Prostate gland (tissue), 2 donors: Measurements from ENCODE around the gene HUS1. TPM values are rescaled to one million over a fixed set of nuclear protein-coding genes. Genes with fewer than 3 reads are reported as not detected.

Experiments
- DNase-seq: peaks from one replicate; pipeline ENCODE4 v3.0.0-alpha.2; 2019; ENCODE audit warnings: low spot score
- H3K27ac ChIP-seq, 2 donors: fragments of 200-600 bp; sonication (generic); 2 replicates each; pipeline ENCODE4 v1.5.1; 2017 to 2019
- H3K27me3 ChIP-seq: fragments of 200-600 bp; sonication (generic); replicated peaks from 2 replicates; pipeline ENCODE4 v1.5.1; 2019; ENCODE audit not compliant: insufficient read depth
- H3K36me3 ChIP-seq, 2 donors: fragments of 200-600 bp; sonication (generic); 1 replicate in 1 of 2; 2 replicates in 1 of 2; pipeline versions ENCODE4 v1.5.1 to v1.8.1; 2017 to 2019
- H3K4me1 ChIP-seq: fragments of 200-600 bp; sonication (generic); replicated peaks from 2 replicates; pipeline ENCODE4 v1.5.1; 2019
- H3K4me3 ChIP-seq, 2 donors: fragments of 200-600 bp; sonication (generic); 2 replicates each; pipeline ENCODE4 v1.5.1; 2017 to 2019
- H3K9me3 ChIP-seq: fragments of 200-600 bp; sonication (generic); 2 replicates; pipeline ENCODE4 v1.5.1; 2017
- POLR2A ChIP-seq: fragments of 450-650 bp; IDR thresholded peaks from one replicate; pipeline ENCODE4 v1.6.1; 2016; ENCODE audit warnings: antibody characterized with exemption, mild to moderate bottlenecking
- POLR2AphosphoS5 ChIP-seq: sonication (generic); formaldehyde crosslinking; IDR thresholded peaks from one replicate; pipeline ENCODE4 v1.6.1; 2017; ENCODE audit warnings: antibody characterized with exemption
- WGBS: methylation state at CpG from one replicate; pipeline ENCODE4 v1.1.5; 2018; 5-methylcytosine and 5-hydroxymethylcytosine counted together
- intact Hi-C: fragments of 100-400 bp; cut with DNase I; formaldehyde crosslinking; loops from one replicate; pipeline ENCODE4 v1.14.2; 2022
- total RNA-seq, 2 donors: library from RNA; depleted of rRNA; stranded (reverse); fragments of >200 nt; gene quantifications; one replicate each; pipeline ENCODE4 v1.1.0, GENCODE V29; 2016
- TF ChIP-seq, protein P1 (sequence below), 4 experiments: fragments of 200-600 bp in 2 of 4; fragments of 450-650 bp in 2 of 4; sonication (generic) in 2 of 4; IDR thresholded peaks; 1 replicate in 3 of 4; 2 replicates in 1 of 4; pipeline ENCODE4 v1.5.1; 2016 to 2019; ENCODE audit warnings: antibody characterized with exemption in 4 of 4, mild to moderate bottlenecking in 2 of 4, moderate library complexity in 2 of 4

Gene HUS1
- total RNA-seq, 2 donors from 2014 or later, result 26.1 to 43.1 TPM

DNA sequence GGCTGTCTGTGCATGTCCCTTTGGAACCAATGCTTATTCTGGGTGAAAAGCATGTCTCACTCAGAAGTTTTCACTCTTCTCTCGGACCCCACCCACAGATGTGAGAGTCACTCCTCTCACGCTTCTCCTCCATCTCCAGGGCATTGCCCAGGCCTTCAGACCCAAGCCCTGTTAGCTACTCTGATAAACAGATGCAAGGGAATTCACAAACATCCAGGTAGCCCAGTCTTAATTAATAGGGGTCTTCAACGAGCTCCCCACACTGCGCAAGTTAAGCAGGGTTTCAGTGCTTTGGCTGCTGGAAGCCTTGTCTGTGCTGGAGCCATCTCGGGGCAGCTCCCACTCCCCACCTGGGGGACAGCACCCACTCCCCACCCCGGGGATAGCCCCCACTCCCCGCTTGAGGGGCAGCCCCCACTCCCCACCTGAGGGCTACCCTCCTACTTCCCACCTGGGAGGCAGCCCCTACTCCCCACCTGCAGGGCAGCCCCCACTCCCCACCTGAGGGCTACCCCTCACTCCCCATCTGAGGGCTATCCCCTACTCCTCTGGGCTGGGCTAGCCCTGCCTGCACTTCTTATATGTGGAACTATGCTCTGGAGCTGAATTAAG is 39.9 kb downstream of the HUS1 start:
- Histone ChIP-seq H3K36me3 (no peaks in the 10 kb centered on the region), H3K27me3 (no peaks in the 10 kb centered on the region), H3K27ac (no peak overlapping the region), H3K4me1 (no peaks in the 10 kb centered on the region), H3K4me3 (no peak overlapping the region), H3K9me3 (no peaks in the 10 kb centered on the region)
- intact Hi-C loops, result no loop called here
- no peak for DNase-seq
- WGBS, result 82% methylated on average over 7 of the region's 7 CpGs
- TF ChIP-seq, protein P1, sequence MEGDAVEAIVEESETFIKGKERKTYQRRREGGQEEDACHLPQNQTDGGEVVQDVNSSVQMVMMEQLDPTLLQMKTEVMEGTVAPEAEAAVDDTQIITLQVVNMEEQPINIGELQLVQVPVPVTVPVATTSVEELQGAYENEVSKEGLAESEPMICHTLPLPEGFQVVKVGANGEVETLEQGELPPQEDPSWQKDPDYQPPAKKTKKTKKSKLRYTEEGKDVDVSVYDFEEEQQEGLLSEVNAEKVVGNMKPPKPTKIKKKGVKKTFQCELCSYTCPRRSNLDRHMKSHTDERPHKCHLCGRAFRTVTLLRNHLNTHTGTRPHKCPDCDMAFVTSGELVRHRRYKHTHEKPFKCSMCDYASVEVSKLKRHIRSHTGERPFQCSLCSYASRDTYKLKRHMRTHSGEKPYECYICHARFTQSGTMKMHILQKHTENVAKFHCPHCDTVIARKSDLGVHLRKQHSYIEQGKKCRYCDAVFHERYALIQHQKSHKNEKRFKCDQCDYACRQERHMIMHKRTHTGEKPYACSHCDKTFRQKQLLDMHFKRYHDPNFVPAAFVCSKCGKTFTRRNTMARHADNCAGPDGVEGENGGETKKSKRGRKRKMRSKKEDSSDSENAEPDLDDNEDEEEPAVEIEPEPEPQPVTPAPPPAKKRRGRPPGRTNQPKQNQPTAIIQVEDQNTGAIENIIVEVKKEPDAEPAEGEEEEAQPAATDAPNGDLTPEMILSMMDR (IDR thresholded peaks at IDR 0.05), result no peak
- TF ChIP-seq POLR2A, result no peak

DNA sequence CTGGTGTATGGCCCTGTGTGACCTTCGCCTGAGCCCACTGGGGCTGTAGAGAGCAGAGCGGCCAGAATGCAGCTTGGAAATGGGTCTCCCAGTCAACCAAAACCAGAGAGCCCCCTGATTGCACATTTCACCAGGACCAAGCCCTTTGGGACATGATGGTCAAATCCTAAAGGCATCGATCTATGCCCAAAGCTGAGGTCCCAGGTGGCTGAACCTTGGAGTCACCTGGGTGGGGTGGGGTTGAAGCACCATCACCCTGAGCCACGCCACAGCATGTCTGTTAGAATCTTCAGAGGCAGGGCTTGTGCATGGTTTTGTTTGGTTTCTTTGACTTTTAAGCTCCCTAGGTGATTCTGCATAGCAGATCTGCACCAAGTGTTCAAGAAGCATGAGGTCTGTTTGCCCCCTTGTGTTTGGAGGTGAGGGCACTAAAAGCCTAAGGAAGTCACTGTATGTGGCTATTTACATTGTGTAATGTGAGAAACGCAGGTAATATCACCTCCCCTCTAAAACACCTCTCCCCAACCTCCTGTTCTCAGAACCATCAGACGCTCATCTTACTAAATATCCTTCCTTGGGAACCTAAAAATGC is 40.7 kb downstream of the HUS1 start:
- Histone ChIP-seq H3K27ac (no peak overlapping the region), H3K4me1 (no peaks in the 10 kb centered on the region), H3K9me3 (no peaks in the 10 kb centered on the region), H3K4me3 (no peak overlapping the region), H3K36me3 (no peaks in the 10 kb centered on the region), H3K27me3 (no peaks in the 10 kb centered on the region)
- intact Hi-C loops, result no loop called here
- 80% methylated on average over 6 of the region's 6 CpGs for WGBS
- no peak for TF ChIP-seq POLR2AphosphoS5
- TF ChIP-seq, protein P1 (IDR thresholded peaks at IDR 0.05), result no peak
- DNase-seq, result no peak

DNA sequence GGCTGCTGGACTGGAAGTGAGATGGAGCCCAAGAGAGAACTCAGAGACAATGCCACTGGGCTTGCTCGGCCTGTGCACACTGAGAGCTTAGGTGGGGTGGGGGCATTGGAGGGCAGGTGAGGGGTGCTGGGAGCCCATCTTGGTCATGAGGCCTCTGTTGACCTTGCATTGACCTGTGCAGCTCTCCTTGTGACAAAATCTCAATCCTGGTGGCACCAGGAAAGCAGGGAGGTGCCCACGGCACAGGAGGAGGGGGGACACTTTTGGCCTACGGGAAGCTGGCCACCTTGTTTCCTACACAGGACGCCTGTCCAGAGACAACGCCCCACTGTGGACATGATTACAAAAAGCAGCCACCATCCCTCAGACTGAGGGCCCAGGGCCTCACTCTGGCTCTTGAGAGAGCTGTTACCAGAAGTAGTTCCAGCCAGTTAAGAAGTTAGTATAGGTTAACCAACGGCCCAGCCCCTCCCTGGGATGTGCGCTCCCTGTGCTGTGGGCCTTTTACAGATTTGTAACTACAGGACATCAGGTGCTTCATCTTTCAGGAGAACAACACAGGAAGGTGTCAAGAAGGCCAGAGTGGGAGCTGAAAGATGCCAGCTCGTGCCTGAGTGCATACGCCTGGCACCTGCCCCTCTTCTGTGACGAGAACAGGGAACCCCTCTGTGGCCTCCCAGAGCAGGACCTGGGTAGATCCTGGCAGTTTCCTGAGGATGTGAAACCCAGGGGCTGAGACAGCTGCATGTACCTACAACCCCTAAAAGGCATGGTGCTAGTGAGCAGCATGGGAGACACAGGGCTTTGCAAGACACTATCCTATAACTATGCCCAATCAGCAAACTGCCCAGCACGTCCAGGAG is 41.5 kb downstream of the HUS1 start:
- H3K4me1 ChIP-seq, result no peaks in the 10 kb centered on the region
- H3K36me3 ChIP-seq, result no peaks in the 10 kb centered on the region
- H3K27me3 ChIP-seq, result no peaks in the 10 kb centered on the region
- no peak for TF ChIP-seq POLR2A
- TF ChIP-seq POLR2AphosphoS5, result no peak
- TF ChIP-seq, protein P1 (IDR thresholded peaks at IDR 0.05), result no peak
- H3K27ac ChIP-seq, result no peak overlapping the region
- intact Hi-C loops, result no loop called here
- H3K9me3 ChIP-seq, result no peaks in the 10 kb centered on the region
- H3K4me3 ChIP-seq, result no peak overlapping the region
- WGBS, result 84% methylated on average over 11 of the region's 11 CpGs
- no peak for DNase-seq

DNA sequence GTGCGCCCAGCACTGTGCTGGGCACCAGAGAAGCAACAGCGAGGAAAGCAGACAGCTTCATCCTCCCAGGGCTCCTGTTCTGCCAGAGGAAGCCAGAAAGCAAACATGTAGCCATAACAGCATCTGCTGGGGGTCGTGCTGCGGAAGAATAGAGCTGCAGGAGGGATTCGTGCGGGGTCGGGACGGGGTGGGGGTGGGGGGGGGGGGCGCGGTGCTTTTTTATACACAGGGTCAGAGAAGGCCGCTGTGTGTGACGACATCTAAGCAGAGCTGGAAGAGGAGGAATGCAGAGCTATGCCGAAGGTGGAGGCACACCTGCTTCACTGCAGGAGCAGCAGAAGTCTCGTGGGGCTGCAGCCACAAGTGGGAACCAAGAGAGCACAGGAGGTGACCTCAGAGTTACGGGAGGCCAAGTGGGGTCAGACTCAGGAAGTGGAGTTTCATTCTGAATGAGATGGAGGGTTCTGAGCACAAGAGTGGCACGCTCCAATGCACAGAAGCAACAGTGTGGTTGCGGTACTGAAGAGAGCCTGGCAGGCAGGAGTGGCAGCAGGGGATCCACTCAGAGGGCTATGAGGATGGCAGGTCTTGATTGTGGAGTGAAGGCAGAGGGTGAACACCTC is 42.2 kb downstream of the HUS1 start:
- no peak for TF ChIP-seq POLR2AphosphoS5
- TF ChIP-seq, protein P1 (IDR thresholded peaks at IDR 0.05), result no peak
- TF ChIP-seq POLR2A, result no peak
- Histone ChIP-seq H3K4me3 (no peak overlapping the region), H3K9me3 (no peaks in the 10 kb centered on the region), H3K27ac (no peak overlapping the region), H3K4me1 (no peaks in the 10 kb centered on the region), H3K36me3 (no peaks in the 10 kb centered on the region), H3K27me3 (no peaks in the 10 kb centered on the region)
- intact Hi-C loops, result no loop called here
- DNase-seq, result no peak
- whole genome bisulfite sequencing, result 63% methylated on average over 17 of the region's 17 CpGs
